Right cardiac atrium (tissue), 5 donors: ENCODE measurements around the gene LCMT2. TPM values are rescaled to one million over a fixed set of nuclear protein-coding genes. Genes with fewer than 3 reads are reported as not detected.

Experiments used
- ATAC-seq, 2 donors: fragments of 200-7000 bp; cut with Tn5 transposase; one replicate each; pipeline versions ENCODE4 v1.8.0 to v1.9.1; 2020; ENCODE audit warnings: moderate library complexity in 2 of 2, mild to moderate bottlenecking in 1 of 2
- DNase-seq, 3 donors: peaks; one replicate each; pipeline ENCODE4 v3.0.0-alpha.2; 2020
- H3K27ac ChIP-seq: one replicate; pipeline ENCODE4 v1.5.1; 2013; ENCODE audit warnings: mild to moderate bottlenecking, low read length, control low read depth, moderate library complexity
- H3K27me3 ChIP-seq: one replicate; pipeline ENCODE4 v1.6.1; 2013; ENCODE audit not compliant: control insufficient read depth, insufficient read depth
- H3K4me1 ChIP-seq: one replicate; pipeline ENCODE4 v1.6.1; 2013; ENCODE audit warnings: low read length; ENCODE audit not compliant: control insufficient read depth, insufficient read depth
- H3K4me3 ChIP-seq: one replicate; pipeline ENCODE4 v1.5.1; 2013; ENCODE audit warnings: low read length, control low read depth
- H3K9me3 ChIP-seq: one replicate; pipeline ENCODE4 v1.6.1; 2013; ENCODE audit warnings: low read length; ENCODE audit not compliant: control insufficient read depth
- WGBS: extraction: QIAGEN DNeasy Blood & Tissue Kit; methylation state at CpG from one replicate; pipeline ENCODE4 v1.1.7; 2013; 5-methylcytosine and 5-hydroxymethylcytosine counted together
- intact Hi-C, 4 donors: fragments of 100-400 bp; cut with DNase I; formaldehyde crosslinking; loops; one replicate each; pipeline versions ENCODE4 v1.11.0 to v1.14.0; 2022 to 2023
- long read RNA-seq, 4 donors: library from polyadenylated mRNA; unstranded; transcript quantifications; one replicate each; pipeline ENCODE4 v2.0.0, GENCODE V29; 2020 to 2021
- polyA plus RNA-seq: library from polyadenylated mRNA; stranded (reverse); fragments of 200-250 nt; gene quantifications from one replicate; pipeline ENCODE4 v1.2.3, GENCODE V29; 2013
- total RNA-seq, 4 donors: library from RNA; stranded (reverse); fragmentation: NEBNext Ultra II Directional; extraction: Animal tissue kit (Norgen Biotek cat#: 25700); gene quantifications; one replicate each; pipeline ENCODE4 v1.2.1, GENCODE V29; 2021
- donor health status: healthy with polysubstance abuse.
- donor health status: DM: no; HTN: yes; CAD: no.
- donor health status: DM: no; HTN: no; CAD: no.
- donor health status: DM: no; HTN: yes; CAD: no; lungs with severe emphysema.
- donor health status: DM: yes; HTN: yes; CAD: no.

Gene LCMT2
- total RNA-seq (10 to 100 TPM in 1 of 4 donors, 1 to 10 TPM in 3; 7.9 to 10.4 (median 9.6) TPM), polyA plus RNA-seq (5.4 TPM)
- long read RNA-seq, donor 1, full-length matches to known transcripts, result 12 of 12 reads
- long read RNA-seq, donor 1, partial matches to known transcripts, result 0 of 12 reads
- long read RNA-seq, donor 1, other reads (novel, unspliced or antisense), result 0 of 12 reads
- long read RNA-seq, donor 2, full-length matches to known transcripts, result 4 of 4 reads
- long read RNA-seq, donor 2, partial matches to known transcripts, result 0 of 4 reads
- long read RNA-seq, donor 2, other reads (novel, unspliced or antisense), result 0 of 4 reads
- long read RNA-seq, donor 3, full-length matches to known transcripts, result 31 of 31 reads
- long read RNA-seq, donor 3, partial matches to known transcripts, result 0 of 31 reads
- long read RNA-seq, donor 3, other reads (novel, unspliced or antisense), result 0 of 31 reads
- long read RNA-seq, donor 4, full-length matches to known transcripts, result 5 of 5 reads
- long read RNA-seq, donor 4, partial matches to known transcripts, result 0 of 5 reads
- long read RNA-seq, donor 4, other reads (novel, unspliced or antisense), result 0 of 5 reads

- Histone ChIP-seq H3K27ac (peak within 1 kb of the TSS; percentile 99), H3K4me1 (peaks cover 11% of the 10 kb centered on the region), H3K27me3 (no peaks in the 10 kb centered on the region), H3K9me3 (no peaks in the 10 kb centered on the region), H3K4me3 (peak within 1 kb of the TSS; percentile 87)
- ATAC-seq, result peak; percentile 98
- intact Hi-C loops, result no loop called here
- DNase-seq, result peak; percentile 94 to 96 (median 96)
- WGBS, result under 1% methylated on average over 86 of the region's 86 CpGs
These were observed at the start of gene LCMT2 for GRCh38 chr15:43329960-43330779. TSS of gene LCMT2 (minus strand) at chr15:43330573. CDS start at chr15:43330489, 84 bp downstream.

- no peak for ATAC-seq
- Histone ChIP-seq H3K4me1 (no peaks in the 10 kb centered on the region), H3K27me3 (no peaks in the 10 kb centered on the region), H3K9me3 (no peaks in the 10 kb centered on the region), H3K4me3 (no peak overlapping the region), H3K27ac (no peak overlapping the region)
- intact Hi-C loops, result no loop called here
- DNase-seq, result no peak
These were observed 48.2 kb upstream of the LCMT2 start for GRCh38 chr15:43378601-43379000.

- DNase-seq (peak in 1 of 3 donors; percentile 32), ATAC-seq (no peak)
- Histone ChIP-seq H3K9me3 (no peaks in the 10 kb centered on the region), H3K4me3 (no peak overlapping the region), H3K27ac (no peak overlapping the region), H3K27me3 (no peaks in the 10 kb centered on the region), H3K4me1 (no peaks in the 10 kb centered on the region)
- intact Hi-C loops, result no loop called here
- WGBS, result 80% methylated on average over 13 of the region's 13 CpGs
These were observed 45.8 kb upstream of the LCMT2 start for GRCh38 chr15:43376017-43376705.

GRCh38 chr15:43370975-43371974 is 40.9 kb upstream of the LCMT2 start, which contains the start of the genes TUBGCP4 and ZSCAN29:
TSS of gene TUBGCP4 (plus strand) at chr15:43371101. CDS start at chr15:43371355, 254 bp downstream.
TSS of gene ZSCAN29 (minus strand) at chr15:43371043. CDS start at chr15:43369913, 1,130 bp downstream.
- ATAC-seq (peak; percentile 97 to 98), DNase-seq (peak; percentile 86 to 95 (median 93))
- Histone ChIP-seq H3K27ac (no peak within 1 kb of the TSS), H3K27me3 (no peaks in the 10 kb centered on the region), H3K9me3 (no peaks in the 10 kb centered on the region), H3K4me3 (peak within 1 kb of the TSS; percentile 87), H3K4me1 (peaks cover 5% of the 10 kb centered on the region)
- WGBS, result 3% methylated on average over 66 of the region's 66 CpGs
- intact Hi-C loops, result no loop called here

GRCh38 chr15:43370310-43370974 is 40.1 kb upstream of the LCMT2 start:
- Histone ChIP-seq H3K27ac (no peak overlapping the region), H3K27me3 (no peaks in the 10 kb centered on the region), H3K9me3 (no peaks in the 10 kb centered on the region), H3K4me1 (peaks cover 5% of the 10 kb centered on the region), H3K4me3 (peak overlapping the region; percentile 87)
- WGBS, result under 1% methylated on average over 45 of the region's 45 CpGs
- DNase-seq (peak; percentile 29 to 53 (median 42)), ATAC-seq (peak; percentile 74 to 76)
- intact Hi-C loops, result no loop called here

- ATAC-seq (no peak), DNase-seq (no peak)
- H3K9me3 ChIP-seq, result peaks cover 8% of the 10 kb centered on the region
- 99% methylated on average over 7 of the region's 7 CpGs for WGBS
- intact Hi-C loops, result no loop called here
- no peak overlapping the region for H3K4me3 ChIP-seq
- H3K4me1 ChIP-seq, result no peaks in the 10 kb centered on the region
- H3K27ac ChIP-seq, result no peak overlapping the region
- no peaks in the 10 kb centered on the region for H3K27me3 ChIP-seq
These were observed 31.0 kb upstream of the LCMT2 start for GRCh38 chr15:43361313-43361903.

- peaks cover 8% of the 10 kb centered on the region for H3K9me3 ChIP-seq
- no peaks in the 10 kb centered on the region for H3K27me3 ChIP-seq
- no peak overlapping the region for H3K4me3 ChIP-seq
- intact Hi-C loops, result no loop called here
- ATAC-seq, result no peak
- no peak for DNase-seq
- WGBS, result 87% methylated on average over 4 of the region's 4 CpGs
- no peaks in the 10 kb centered on the region for H3K4me1 ChIP-seq
- H3K27ac ChIP-seq, result no peak overlapping the region
These were observed 30.4 kb upstream of the LCMT2 start for GRCh38 chr15:43360821-43361220.

- intact Hi-C loops, result no loop called here
- Histone ChIP-seq H3K4me3 (no peak overlapping the region), H3K9me3 (no peaks in the 10 kb centered on the region), H3K27me3 (no peaks in the 10 kb centered on the region), H3K4me1 (no peaks in the 10 kb centered on the region), H3K27ac (peak overlapping the region; percentile 87)
- WGBS, result 53% methylated on average over 2 of the region's 2 CpGs
- DNase-seq (no peak), ATAC-seq (peak; percentile 59 to 78)
These were observed 22.5 kb upstream of the LCMT2 start for GRCh38 chr15:43352693-43353382.

- Histone ChIP-seq H3K4me3 (no peak overlapping the region), H3K4me1 (no peaks in the 10 kb centered on the region), H3K9me3 (no peaks in the 10 kb centered on the region), H3K27ac (no peak overlapping the region), H3K27me3 (no peaks in the 10 kb centered on the region)
- intact Hi-C loops, result no loop called here
- DNase-seq (no peak), ATAC-seq (no peak)
- WGBS, result 85% methylated on average over 3 of the region's 3 CpGs
These were observed 16.7 kb upstream of the LCMT2 start for GRCh38 chr15:43347114-43347513.
